OCI-LY1 (cell line): ENCODE measurements around the gene PPP1R14B.

Experiments used
- H2AFZ ChIP-seq: fragments of 200-600 bp; sonication (generic), shearing (Covaris generic); 2 replicates; pipeline ENCODE4 v1.6.0; 2014; ENCODE audit warnings: antibody characterized with exemption, mild to moderate bottlenecking, low read length
- H3F3A ChIP-seq: fragments of 200-600 bp; sonication (generic), shearing (Covaris generic); 2 replicates; pipeline ENCODE4 v1.6.0; 2014; ENCODE audit warnings: mild to moderate bottlenecking, antibody characterized with exemption, low read length, moderate library complexity; ENCODE audit not compliant: insufficient read depth
- H3K27ac ChIP-seq: fragments of 200-600 bp; sonication (generic); 2 replicates; pipeline ENCODE4 v1.5.1; 2014; ENCODE audit warnings: low read length, mixed run types, mild to moderate bottlenecking, low read depth; ENCODE audit not compliant: poor library complexity, severe bottlenecking
- H3K27me3 ChIP-seq: fragments of 200-600 bp; sonication (generic); 2 replicates; pipeline ENCODE4 v1.6.0; 2014; ENCODE audit warnings: antibody characterized with exemption, mild to moderate bottlenecking, low read length, moderate library complexity; ENCODE audit not compliant: insufficient read depth
- H3K36me3 ChIP-seq: fragments of 200-600 bp; sonication (generic); 2 replicates; pipeline ENCODE4 v1.6.1; 2014; ENCODE audit warnings: mild to moderate bottlenecking, antibody characterized with exemption, low read length, moderate library complexity, mixed read lengths; ENCODE audit not compliant: insufficient read depth
- H3K4me1 ChIP-seq: fragments of 200-600 bp; sonication (generic); 2 replicates; pipeline ENCODE4 v1.5.1; 2014; ENCODE audit warnings: mild to moderate bottlenecking, low read length, moderate library complexity; ENCODE audit not compliant: insufficient read depth, severe bottlenecking
- H3K4me2 ChIP-seq: fragments of 200-600 bp; sonication (generic), shearing (Covaris generic); 2 replicates; pipeline ENCODE4 v1.6.1; 2014; ENCODE audit warnings: low read length
- H3K4me3 ChIP-seq: fragments of 200-600 bp; sonication (generic); 2 replicates; pipeline ENCODE4 v1.5.1; 2014; ENCODE audit warnings: low read length, low read depth, mild to moderate bottlenecking, mixed read lengths; ENCODE audit not compliant: poor library complexity, severe bottlenecking
- H3K79me2 ChIP-seq: fragments of 200-600 bp; shearing (Covaris generic); 2 replicates; pipeline ENCODE4 v1.6.1; 2016; ENCODE audit warnings: mixed run types, low read length, mixed read lengths; ENCODE audit not compliant: insufficient read depth
- H3K9ac ChIP-seq: fragments of 200-600 bp; sonication (generic), shearing (Covaris generic); 2 replicates; pipeline ENCODE4 v1.6.1; 2014; ENCODE audit warnings: mild to moderate bottlenecking, low read length, mixed read lengths
- H3K9me2 ChIP-seq: fragments of 200-600 bp; sonication (generic), shearing (Covaris generic); 2 replicates; pipeline ENCODE4 v1.6.1; 2014; ENCODE audit warnings: low read depth, mild to moderate bottlenecking, low read length, mixed read lengths
- H3K9me3 ChIP-seq: fragments of 200-600 bp; shearing (Covaris generic); 2 replicates; pipeline ENCODE4 v1.6.1; 2014; ENCODE audit warnings: low read length, mixed read lengths
- H4K20me1 ChIP-seq: fragments of 200-600 bp; sonication (generic), shearing (Covaris generic); 2 replicates; pipeline ENCODE4 v1.6.0; 2016; ENCODE audit warnings: mild to moderate bottlenecking, low read length; ENCODE audit not compliant: insufficient read depth
- CTCF ChIP-seq: fragments of 200-600 bp; sonication (generic), shearing (Covaris generic); IDR thresholded peaks from 2 replicates; pipeline ENCODE4 v1.5.1; 2017; ENCODE audit warnings: mild to moderate bottlenecking, antibody characterized with exemption, low read length, moderate library complexity, mixed read lengths
- EZH2 ChIP-seq: fragments of 200-600 bp; sonication (generic), shearing (Covaris generic); IDR thresholded peaks from 2 replicates; pipeline ENCODE4 v1.8.0; 2017; ENCODE audit warnings: borderline replicate concordance, mixed run types, mild to moderate bottlenecking, antibody characterized with exemption, low read length, moderate library complexity, mixed read lengths

The PPP1R14B gene

GRCh38 chr11:64285885-64286800 is 39.4 kb upstream of the PPP1R14B start:
- Histone ChIP-seq H3K4me2 (peak overlapping the region; percentile 98), H3K36me3 (peaks cover 19% of the 10 kb centered on the region; the same call in 1 of the 2 replicates), H3K9me2 (no peaks in the 10 kb centered on the region), H3K4me3 (peak overlapping the region; percentile 86), H3K9ac (peak overlapping the region; percentile 87), H3K9me3 (no peaks in the 10 kb centered on the region), H3K27ac (no peak overlapping the region), H4K20me1 (no peaks in the 10 kb centered on the region), H2AFZ (no peak overlapping the region), H3F3A (no peaks in the 10 kb centered on the region), H3K79me2 (no peaks in the 10 kb centered on the region), H3K4me1 (peaks cover 17% of the 10 kb centered on the region), H3K27me3 (peaks cover 6% of the 10 kb centered on the region; the same call in 1 of the 2 replicates)
- peak; percentile 23; the same call in 1 of the 2 replicates for TF ChIP-seq CTCF
- TF ChIP-seq EZH2 = no peak

GRCh38 chr11:64284962-64285884 is 38.5 kb upstream of the PPP1R14B start, which contains the start of gene GPR137:
Gene GPR137 (plus strand): TSS chr11:64285848. CDS start chr11:64286525, 677 bp downstream.
- Histone ChIP-seq H3K4me3 (peak within 1 kb of the TSS; percentile 86), H2AFZ (no peak within 1 kb of the TSS), H3K27ac (peak within 1 kb of the TSS; percentile 87), H3K36me3 (peaks cover 20% of the 10 kb centered on the region; the same call in 1 of the 2 replicates), H4K20me1 (no peaks in the 10 kb centered on the region), H3K9me3 (no peaks in the 10 kb centered on the region), H3K9ac (peak within 1 kb of the TSS; percentile 87), H3K9me2 (no peaks in the 10 kb centered on the region), H3K4me1 (peaks cover 17% of the 10 kb centered on the region), H3F3A (no peaks in the 10 kb centered on the region), H3K27me3 (no peaks in the 10 kb centered on the region; the same call in 1 of the 2 replicates), H3K79me2 (no peaks in the 10 kb centered on the region), H3K4me2 (peak within 1 kb of the TSS; percentile 98)
- TF ChIP-seq EZH2 (no peak), CTCF (no peak)
